Osteoblast (primary cell): ENCODE results near the gene WIPF2. TPM values are rescaled to one million over a fixed set of nuclear protein-coding genes. Genes with fewer than 3 reads are reported as not detected.
A peak's percentile ranks its signal among the peaks of the same experiment; 100 is the strongest.

ENCODE experiments used
- DNase-seq: peaks from one replicate; pipeline ENCODE4 v3.0.0; 2011; ENCODE audit warnings: low spot score, mixed read lengths; ENCODE audit not compliant: insufficient read length; ENCODE audit errors: missing footprints
- H2AFZ ChIP-seq: 2 replicates; pipeline ENCODE4 v1.6.0; 2011; ENCODE audit warnings: mild to moderate bottlenecking, low read length
- H3K27ac ChIP-seq: 2 replicates; pipeline ENCODE4 v1.5.1; 2011; ENCODE audit warnings: mild to moderate bottlenecking, low read depth, low read length, moderate library complexity
- H3K27me3 ChIP-seq: 2 replicates; pipeline ENCODE4 v1.6.0; 2012; ENCODE audit warnings: mild to moderate bottlenecking, control low read depth, inconsistent platforms, low read length, moderate library complexity; ENCODE audit not compliant: insufficient read depth
- H3K36me3 ChIP-seq: 2 replicates; pipeline ENCODE4 v1.5.1; 2011; ENCODE audit warnings: mild to moderate bottlenecking, low read length, control low read depth, moderate library complexity; ENCODE audit not compliant: insufficient read depth
- H3K4me1 ChIP-seq: 2 replicates; pipeline ENCODE4 v1.5.1; 2011; ENCODE audit warnings: mild to moderate bottlenecking, low read length, control low read depth, moderate library complexity; ENCODE audit not compliant: insufficient read depth
- H3K4me2 ChIP-seq: 2 replicates; pipeline ENCODE4 v1.6.0; 2011; ENCODE audit warnings: mild to moderate bottlenecking, low read length; ENCODE audit not compliant: insufficient read depth
- H3K4me3 ChIP-seq: fragments of 200-600 bp; sonication (generic); 3 replicates; pipeline ENCODE4 v1.5.1; 2012; ENCODE audit warnings: mild to moderate bottlenecking, low read length, inconsistent platforms; ENCODE audit not compliant: insufficient read depth
- H3K79me2 ChIP-seq: 2 replicates; pipeline ENCODE4 v1.6.0; 2012; ENCODE audit warnings: mild to moderate bottlenecking, low read length, control low read depth, inconsistent platforms; ENCODE audit not compliant: insufficient read depth
- H3K9me3 ChIP-seq: 2 replicates; pipeline ENCODE4 v1.5.1; 2011; ENCODE audit warnings: low read depth, low read length, control low read depth
- H4K20me1 ChIP-seq: 2 replicates; pipeline ENCODE4 v1.6.0; 2012; ENCODE audit warnings: mild to moderate bottlenecking, low read length, control low read depth; ENCODE audit not compliant: insufficient read depth
- total RNA-seq: library from RNA; depleted of rRNA; stranded (reverse); fragments of >200 nt; gene quantifications from 2 replicates; pipeline ENCODE4 v1.2.3, GENCODE V29; 2012
- TF ChIP-seq, protein P1 (sequence below): IDR thresholded peaks from 2 replicates; pipeline ENCODE4 v1.5.1; 2011; ENCODE audit warnings: mild to moderate bottlenecking, low read depth, low read length, moderate library complexity; ENCODE audit errors: extremely low read depth

The WIPF2 gene
- total RNA-seq, 1 donor = 8.0 TPM

DNA sequence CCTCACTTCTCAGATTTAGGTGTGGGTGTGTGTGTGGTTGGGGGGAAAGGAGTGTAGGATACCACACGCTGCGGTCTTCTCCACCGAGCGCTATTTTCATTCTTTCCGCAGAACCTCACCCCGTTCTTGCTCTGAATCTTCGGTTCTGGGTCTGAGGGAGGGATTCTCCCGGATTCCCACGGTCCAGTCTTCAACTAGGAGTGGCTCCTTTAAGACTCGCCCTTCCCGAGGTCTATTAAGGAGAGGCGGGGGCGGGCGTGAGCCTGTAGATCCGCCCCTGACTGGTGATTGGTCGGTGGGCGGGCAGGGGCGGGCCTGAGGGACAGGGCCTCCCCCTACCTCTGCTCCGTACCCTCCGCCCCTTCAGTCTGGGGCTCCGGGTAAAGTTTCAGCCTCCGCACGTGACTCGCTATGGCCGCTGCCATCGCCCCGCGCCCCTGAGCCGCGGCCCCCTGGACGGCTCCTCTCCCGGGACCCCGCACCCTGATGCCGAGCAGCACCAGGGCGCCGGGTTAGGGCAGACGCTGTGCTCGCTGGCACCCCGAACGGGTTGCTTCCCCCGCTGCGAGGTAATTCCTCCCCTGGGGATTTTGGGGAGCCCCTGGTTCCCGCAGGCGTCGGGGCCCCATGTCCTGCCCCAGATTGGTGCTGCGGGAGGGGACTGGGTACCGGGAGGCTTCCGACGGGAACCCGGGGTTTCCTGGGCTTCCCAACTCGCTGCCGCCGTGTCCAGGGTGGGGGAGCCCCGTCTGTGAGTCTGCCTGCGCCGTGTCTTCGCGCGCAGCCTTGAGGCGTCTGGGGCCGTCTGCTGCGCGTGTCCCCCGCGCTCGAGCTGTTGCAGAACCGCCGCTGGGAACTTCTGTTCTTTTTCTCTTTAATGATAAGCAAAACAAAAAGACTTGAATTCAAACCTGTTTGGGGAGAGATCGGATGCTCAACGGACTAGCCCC, 99.1 kb downstream of the WIPF2 start:
- Histone ChIP-seq H3K27ac (peak overlapping the region; percentile 92), H3K27me3 (no peaks in the 10 kb centered on the region), H4K20me1 (peaks cover 21% of the 10 kb centered on the region), H3K4me1 (peaks cover 86% of the 10 kb centered on the region), H3K4me2 (peak overlapping the region; percentile 97), H3K4me3 (peak overlapping the region; percentile 86), H3K36me3 (no peaks in the 10 kb centered on the region), H2AFZ (peak overlapping the region; percentile 69), H3K9me3 (no peaks in the 10 kb centered on the region), H3K79me2 (peaks cover 51% of the 10 kb centered on the region)
- TF ChIP-seq, protein P1, sequence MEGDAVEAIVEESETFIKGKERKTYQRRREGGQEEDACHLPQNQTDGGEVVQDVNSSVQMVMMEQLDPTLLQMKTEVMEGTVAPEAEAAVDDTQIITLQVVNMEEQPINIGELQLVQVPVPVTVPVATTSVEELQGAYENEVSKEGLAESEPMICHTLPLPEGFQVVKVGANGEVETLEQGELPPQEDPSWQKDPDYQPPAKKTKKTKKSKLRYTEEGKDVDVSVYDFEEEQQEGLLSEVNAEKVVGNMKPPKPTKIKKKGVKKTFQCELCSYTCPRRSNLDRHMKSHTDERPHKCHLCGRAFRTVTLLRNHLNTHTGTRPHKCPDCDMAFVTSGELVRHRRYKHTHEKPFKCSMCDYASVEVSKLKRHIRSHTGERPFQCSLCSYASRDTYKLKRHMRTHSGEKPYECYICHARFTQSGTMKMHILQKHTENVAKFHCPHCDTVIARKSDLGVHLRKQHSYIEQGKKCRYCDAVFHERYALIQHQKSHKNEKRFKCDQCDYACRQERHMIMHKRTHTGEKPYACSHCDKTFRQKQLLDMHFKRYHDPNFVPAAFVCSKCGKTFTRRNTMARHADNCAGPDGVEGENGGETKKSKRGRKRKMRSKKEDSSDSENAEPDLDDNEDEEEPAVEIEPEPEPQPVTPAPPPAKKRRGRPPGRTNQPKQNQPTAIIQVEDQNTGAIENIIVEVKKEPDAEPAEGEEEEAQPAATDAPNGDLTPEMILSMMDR = no peak
- peak; percentile 99 for DNase-seq

GRCh38 chr17:40318830-40319391, 99.8 kb downstream of the WIPF2 start:
- TF ChIP-seq, protein P1 = no peak
- H2AFZ ChIP-seq = no peak overlapping the region
- DNase-seq = peak; percentile 73

GRCh38 chr17:40319651-40320540, 100.8 kb downstream of the WIPF2 start:
- Histone ChIP-seq H4K20me1 (peaks cover 35% of the 10 kb centered on the region), H3K9me3 (no peaks in the 10 kb centered on the region), H3K79me2 (peaks cover 68% of the 10 kb centered on the region), H3K4me2 (peak overlapping the region; percentile 97), H2AFZ (no peak overlapping the region), H3K27ac (peak overlapping the region; percentile 99), H3K27me3 (no peaks in the 10 kb centered on the region), H3K36me3 (no peaks in the 10 kb centered on the region), H3K4me1 (peaks cover 85% of the 10 kb centered on the region), H3K4me3 (peak overlapping the region; percentile 86)
- DNase-seq = peak; percentile 81
- TF ChIP-seq, protein P1 = no peak

More at GRCh38 chr17:40318830-40319391, 99.8 kb downstream of the WIPF2 start:
- Histone ChIP-seq H3K27ac (peak overlapping the region; percentile 92), H3K4me1 (peaks cover 86% of the 10 kb centered on the region), H3K79me2 (peaks cover 58% of the 10 kb centered on the region), H3K27me3 (no peaks in the 10 kb centered on the region), H3K9me3 (no peaks in the 10 kb centered on the region), H3K4me2 (peak overlapping the region; percentile 97), H3K4me3 (peak overlapping the region; percentile 86), H3K36me3 (no peaks in the 10 kb centered on the region), H4K20me1 (peaks cover 27% of the 10 kb centered on the region)
